ENCODE measurements around the gene MRC1. TPM values are rescaled to one million over a fixed set of nuclear protein-coding genes. Genes with fewer than 3 reads are reported as not detected.

Gene MRC1
- total RNA-seq, 1 experiment from 2014 or later: 0.37 TPM

DNA sequence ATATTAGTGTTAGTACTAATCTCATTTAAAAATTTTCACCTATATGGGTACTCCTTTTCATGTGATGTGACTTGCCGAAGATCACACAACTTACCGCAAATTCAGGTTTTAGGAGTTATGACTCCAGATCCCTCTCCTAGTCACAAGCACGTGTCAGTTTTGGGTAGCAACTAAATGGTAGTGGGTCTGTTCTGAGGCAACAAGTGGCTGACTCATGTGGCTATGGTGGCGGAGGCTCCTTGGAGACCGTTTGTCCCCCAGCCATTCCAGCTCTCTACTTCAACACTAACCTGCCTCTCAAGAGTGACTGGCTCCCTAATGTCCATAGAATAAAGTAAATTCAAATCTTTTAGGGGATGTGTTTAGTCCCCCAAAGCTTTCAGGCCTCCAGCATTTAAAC, 39.5 kb downstream of the MRC1 start (continued):
- TF ChIP-seq, protein P1, sequence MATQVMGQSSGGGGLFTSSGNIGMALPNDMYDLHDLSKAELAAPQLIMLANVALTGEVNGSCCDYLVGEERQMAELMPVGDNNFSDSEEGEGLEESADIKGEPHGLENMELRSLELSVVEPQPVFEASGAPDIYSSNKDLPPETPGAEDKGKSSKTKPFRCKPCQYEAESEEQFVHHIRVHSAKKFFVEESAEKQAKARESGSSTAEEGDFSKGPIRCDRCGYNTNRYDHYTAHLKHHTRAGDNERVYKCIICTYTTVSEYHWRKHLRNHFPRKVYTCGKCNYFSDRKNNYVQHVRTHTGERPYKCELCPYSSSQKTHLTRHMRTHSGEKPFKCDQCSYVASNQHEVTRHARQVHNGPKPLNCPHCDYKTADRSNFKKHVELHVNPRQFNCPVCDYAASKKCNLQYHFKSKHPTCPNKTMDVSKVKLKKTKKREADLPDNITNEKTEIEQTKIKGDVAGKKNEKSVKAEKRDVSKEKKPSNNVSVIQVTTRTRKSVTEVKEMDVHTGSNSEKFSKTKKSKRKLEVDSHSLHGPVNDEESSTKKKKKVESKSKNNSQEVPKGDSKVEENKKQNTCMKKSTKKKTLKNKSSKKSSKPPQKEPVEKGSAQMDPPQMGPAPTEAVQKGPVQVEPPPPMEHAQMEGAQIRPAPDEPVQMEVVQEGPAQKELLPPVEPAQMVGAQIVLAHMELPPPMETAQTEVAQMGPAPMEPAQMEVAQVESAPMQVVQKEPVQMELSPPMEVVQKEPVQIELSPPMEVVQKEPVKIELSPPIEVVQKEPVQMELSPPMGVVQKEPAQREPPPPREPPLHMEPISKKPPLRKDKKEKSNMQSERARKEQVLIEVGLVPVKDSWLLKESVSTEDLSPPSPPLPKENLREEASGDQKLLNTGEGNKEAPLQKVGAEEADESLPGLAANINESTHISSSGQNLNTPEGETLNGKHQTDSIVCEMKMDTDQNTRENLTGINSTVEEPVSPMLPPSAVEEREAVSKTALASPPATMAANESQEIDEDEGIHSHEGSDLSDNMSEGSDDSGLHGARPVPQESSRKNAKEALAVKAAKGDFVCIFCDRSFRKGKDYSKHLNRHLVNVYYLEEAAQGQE (IDR thresholded peaks at IDR 0.05; ENCODE audit: low read depth): no peak
- TF ChIP-seq RAD21 (IDR thresholded peaks at IDR 0.05; ENCODE audit: low read depth) (no peak), MAX (IDR thresholded peaks at IDR 0.05) (no peak), SP1 (IDR thresholded peaks at IDR 0.05; ENCODE audit: low read depth) (no peak), CTCF (IDR thresholded peaks at IDR 0.05 in 2 of 3, conservative IDR thresholded peaks at IDR 0.05 in 1 of 3; ENCODE audit: borderline replicate concordance in 1 of 3, insufficient read depth in 1 of 3, low read depth in 2 of 3, low read length in 2 of 3) (no peak), EZH2 (IDR thresholded peaks at IDR 0.05) (no peak), ATF3 (IDR thresholded peaks at IDR 0.05) (no peak), EZH2phosphoT487 (IDR thresholded peaks at IDR 0.05; ENCODE audit: borderline replicate concordance) (no peak), CEBPB (IDR thresholded peaks at IDR 0.05; ENCODE audit: low read depth) (no peak), CBX3 (IDR thresholded peaks at IDR 0.05; ENCODE audit: low read depth) (no peak)

Measured in HCT116 (cell line).